ENCODE data around the gene RFX3. TPM values are rescaled to one million over a fixed set of nuclear protein-coding genes. Genes with fewer than 3 reads are reported as not detected.
"Not testable (repeated sequence)": the region's sequence is repeated elsewhere in the genome, so short reads cannot be mapped to it uniquely, and the experiment has no call there.

RFX3 gene
- total RNA-seq, 2 donors from 2014 or later: 7.6 to 8.5 TPM

DNA sequence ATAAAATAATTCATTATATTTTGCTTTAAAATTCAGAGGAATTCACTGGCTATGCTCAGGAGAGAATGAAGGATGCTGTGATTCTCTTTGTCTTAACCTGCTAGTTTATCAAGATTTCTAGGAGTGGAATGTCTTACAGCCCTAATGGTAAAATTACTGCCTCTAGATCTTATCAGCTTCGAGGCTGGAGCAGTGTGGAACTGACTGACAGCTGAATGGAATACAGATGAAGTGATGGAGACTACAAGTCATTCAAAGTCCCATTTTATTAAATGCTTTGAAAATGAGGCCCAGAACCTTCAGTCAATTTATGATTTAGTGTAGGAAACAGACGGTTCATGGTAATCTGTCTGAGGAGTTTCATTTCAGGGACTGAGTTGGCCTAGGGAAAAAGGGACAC lies 202.1 kb downstream of the RFX3 start:
- DNase-seq (ENCODE audit: low spot score): no peak
- intact Hi-C loops (cut with DNase I): no loop called here

DNA sequence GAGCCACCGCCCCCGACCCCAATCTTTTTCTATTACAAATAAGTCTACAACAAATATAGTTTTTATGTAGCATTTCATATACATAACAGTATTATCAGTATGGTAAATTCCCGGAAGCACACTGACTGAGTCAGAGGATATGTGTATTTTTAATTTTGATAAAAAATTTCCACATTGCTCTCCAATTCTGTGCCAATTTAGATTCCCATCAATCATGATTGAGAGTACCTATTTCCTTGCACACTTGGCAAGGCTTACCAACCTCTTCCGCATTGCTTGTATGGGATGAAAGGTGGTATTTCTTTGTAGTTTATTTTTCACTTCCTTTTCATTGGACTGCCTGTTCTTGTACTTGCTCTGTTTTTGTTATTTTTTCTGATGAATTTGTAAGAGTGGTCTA lies 204.6 kb downstream of the RFX3 start:
- no peak for DNase-seq (ENCODE audit: low spot score)
- intact Hi-C loops (cut with DNase I): no loop called here

- DNase-seq (ENCODE audit: low spot score): not testable (repeated sequence)
Observed at GRCh38 chr9:3312595-3312994, 213.2 kb downstream of the RFX3 start.

GRCh38 chr9:3308609-3309008 lies 217.2 kb downstream of the RFX3 start:
- intact Hi-C loops (cut with DNase I): no loop called here
- no peak for DNase-seq (ENCODE audit: low spot score)

More at GRCh38 chr9:3312595-3312994, 213.2 kb downstream of the RFX3 start:
- intact Hi-C loops (cut with DNase I): not testable (repeated sequence)

DNA sequence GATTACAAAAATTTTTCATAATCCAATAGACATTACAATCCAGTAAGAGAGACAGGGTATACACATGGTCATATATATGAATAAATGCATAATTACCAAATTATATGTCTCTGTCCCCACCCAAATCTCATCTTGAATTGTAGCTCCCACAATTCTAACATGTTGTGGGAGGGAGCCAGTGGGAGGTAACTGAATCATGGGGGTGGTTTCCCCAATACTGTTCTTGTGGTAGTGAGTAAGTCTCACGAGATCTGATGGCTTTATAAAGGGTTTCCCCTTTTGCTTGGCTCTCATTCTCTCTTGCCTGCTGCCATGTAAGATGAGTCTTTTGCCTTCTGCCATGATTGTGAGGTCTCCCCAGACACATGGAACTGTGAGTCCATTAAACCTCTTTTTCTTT lies 221.4 kb downstream of the RFX3 start:
- DNase-seq (ENCODE audit: low spot score); intact Hi-C loops (cut with DNase I): not testable (repeated sequence)

GRCh38 chr9:3299872-3300271 lies 225.9 kb downstream of the RFX3 start:
- DNase-seq (ENCODE audit: low spot score): no peak
- intact Hi-C loops (cut with DNase I): no loop called here

- no peak for DNase-seq (ENCODE audit: low spot score)
- intact Hi-C loops (cut with DNase I): no loop called here
Observed at GRCh38 chr9:3296536-3296935, 229.3 kb downstream of the RFX3 start.

- no peak for DNase-seq (ENCODE audit: low spot score)
- intact Hi-C loops (cut with DNase I): no loop called here
Observed at GRCh38 chr9:3292311-3292710, 233.5 kb downstream of the RFX3 start.

DNA sequence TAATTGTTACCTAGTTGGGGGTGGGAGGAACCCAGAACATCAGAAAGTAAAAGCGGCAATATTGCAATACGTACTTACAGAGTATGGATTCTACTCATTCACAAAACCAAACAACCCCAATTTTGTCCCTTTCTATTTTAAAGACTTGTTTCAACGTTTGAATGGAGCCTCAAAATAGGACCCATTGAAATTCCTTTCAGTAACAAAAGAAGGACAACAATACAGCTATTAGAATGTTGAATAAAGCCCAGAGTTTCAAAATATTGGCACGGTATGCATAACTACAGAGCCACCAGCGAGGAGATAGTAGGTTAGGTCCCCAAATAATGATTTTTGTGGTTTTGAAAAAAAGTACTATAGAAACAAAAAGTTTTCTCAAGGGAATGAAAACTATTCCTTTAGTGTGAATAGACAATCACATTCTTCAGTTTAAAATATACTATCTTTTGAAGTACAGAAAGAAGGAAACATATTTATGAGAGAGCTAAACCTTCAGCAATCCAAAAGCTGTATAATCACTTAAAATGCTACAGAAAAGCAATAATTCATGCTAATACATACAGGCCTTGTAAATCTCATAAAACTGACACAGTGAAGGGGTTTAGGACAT lies 235.5 kb downstream of the RFX3 start:
- intact Hi-C loops (cut with DNase I): no loop called here

DNA sequence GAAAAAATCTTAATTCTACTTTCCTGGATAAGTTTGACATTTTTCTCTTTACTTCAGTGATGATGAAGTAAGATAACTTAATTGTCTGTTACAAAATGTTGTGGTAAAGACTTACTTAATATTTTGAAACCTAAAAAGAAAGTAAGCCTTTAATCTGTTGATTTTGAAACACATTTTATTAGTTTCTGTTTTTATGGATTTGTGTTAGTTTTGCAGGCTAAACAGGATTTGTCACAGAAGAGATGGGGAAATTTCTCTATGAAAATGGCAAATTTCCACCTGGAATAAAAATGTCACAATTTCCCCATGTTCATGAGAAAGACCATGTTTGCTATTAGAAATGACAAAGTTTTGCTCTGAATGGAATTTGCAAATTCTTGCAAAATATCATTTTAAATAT lies 237.1 kb downstream of the RFX3 start:
- no peak for DNase-seq (ENCODE audit: low spot score)
- intact Hi-C loops (cut with DNase I): no loop called here

More for the DNA sequence above, 235.5 kb downstream of the RFX3 start:
- no peak for DNase-seq (ENCODE audit: low spot score)

DNA sequence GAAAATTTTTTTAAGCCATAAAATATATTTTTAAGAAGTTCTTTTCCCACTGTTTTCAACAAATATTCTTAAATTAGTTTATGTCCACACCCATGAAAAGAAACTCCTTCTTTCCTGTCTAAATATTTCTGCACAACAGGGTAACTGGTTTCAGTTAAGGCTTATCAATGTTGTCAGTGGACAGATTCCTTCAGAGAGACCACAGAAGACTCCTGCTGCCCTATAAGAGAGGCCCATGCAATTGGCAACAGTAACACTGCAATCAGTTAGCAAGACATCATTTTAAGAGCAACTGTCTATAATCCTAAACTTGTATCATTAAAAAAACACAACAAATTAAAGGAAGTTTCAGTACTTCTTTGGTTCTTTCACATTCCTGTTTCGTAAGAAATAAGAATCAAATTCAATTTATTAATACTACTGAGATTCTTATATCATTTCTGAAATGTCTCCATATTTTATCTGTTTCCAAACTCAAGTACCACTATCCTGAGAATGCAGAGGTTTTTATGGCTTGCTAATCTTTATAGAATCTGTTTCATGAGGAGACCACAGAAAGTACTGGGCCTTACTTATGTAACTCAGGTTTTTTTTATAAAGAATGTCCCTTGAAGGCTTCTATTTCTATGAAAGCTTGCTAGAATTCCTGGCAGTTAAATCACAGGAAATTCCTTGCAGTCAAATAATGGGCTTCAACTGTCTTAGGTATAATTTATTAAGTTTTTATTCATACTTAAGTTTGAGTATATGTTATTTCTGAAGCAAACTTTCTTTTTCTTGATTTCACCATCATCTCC lies 240.2 kb downstream of the RFX3 start:
- DNase-seq (ENCODE audit: low spot score): no peak
- intact Hi-C loops (cut with DNase I): no loop called here

- no peak for DNase-seq (ENCODE audit: low spot score)
- intact Hi-C loops (cut with DNase I): no loop called here
Observed at GRCh38 chr9:3282365-3282764, 243.4 kb downstream of the RFX3 start.

DNA sequence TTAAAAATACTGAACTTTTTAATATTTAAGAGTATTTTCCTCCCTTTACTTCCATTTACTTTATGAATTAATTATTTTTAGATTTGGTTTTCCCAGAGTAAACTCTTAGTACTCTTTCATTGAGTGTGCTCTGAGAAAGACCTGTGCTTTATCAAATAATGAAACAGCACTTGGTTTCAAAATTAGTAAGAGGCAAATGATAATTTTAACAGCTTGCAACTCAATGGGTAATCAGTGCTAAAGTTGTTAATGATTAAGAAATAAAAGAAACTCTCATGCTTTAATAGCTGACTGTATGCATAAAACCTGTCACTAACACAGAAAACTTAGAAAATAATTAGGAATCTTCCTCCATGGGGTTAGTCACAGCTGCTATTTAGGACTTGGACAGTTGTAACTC lies 244.4 kb downstream of the RFX3 start:
- intact Hi-C loops (cut with DNase I): no loop called here
- DNase-seq (ENCODE audit: low spot score): no peak

DNA sequence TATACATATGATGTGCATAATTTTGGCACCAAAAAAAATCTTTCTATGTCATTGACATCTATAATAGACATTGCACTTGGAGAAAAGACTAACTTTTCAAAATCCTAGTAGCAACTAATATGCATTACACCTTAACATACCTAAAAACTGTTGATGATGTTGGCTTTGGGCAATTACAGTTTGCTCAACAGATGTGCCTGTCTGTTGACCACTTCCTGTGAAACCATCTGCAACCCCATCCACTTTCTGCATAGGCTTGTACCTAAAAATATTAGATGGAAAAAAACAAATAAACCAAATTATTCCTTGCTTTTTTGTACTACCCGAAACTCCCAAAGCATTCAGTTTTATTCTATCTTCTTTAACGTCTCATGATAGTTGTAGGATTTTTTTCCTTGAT lies 248.6 kb downstream of the RFX3 start:
- DNase-seq (ENCODE audit: low spot score): no peak

GRCh38 chr9:3271581-3271980 lies 254.2 kb downstream of the RFX3 start:
- DNase-seq (ENCODE audit: low spot score): no peak
- intact Hi-C loops (cut with DNase I): no loop called here

More for the DNA sequence above, 248.6 kb downstream of the RFX3 start:
- intact Hi-C loops (cut with DNase I): no loop called here

GRCh38 chr9:3271157-3271556 lies 254.6 kb downstream of the RFX3 start:
- DNase-seq (ENCODE audit: low spot score): no peak
- intact Hi-C loops (cut with DNase I): no loop called here

DNA sequence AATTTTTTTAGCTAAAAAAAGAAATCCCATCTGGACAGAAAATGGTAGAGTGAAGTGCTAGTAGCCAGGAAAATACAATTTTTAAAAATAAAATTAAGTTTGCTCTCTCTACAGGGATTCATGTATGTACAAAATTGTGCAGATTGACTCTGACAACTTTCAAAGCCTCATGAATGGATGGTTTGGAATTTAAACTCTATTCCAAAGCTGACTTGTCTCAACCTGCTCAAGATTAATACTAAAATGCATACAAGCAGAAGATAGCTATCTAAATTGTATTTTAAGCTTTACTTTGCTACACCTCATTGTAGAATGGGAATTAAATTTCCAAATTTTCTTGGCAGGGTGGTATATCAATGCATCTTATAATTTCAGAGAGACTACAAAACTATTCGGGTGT lies 257.6 kb downstream of the RFX3 start:
- intact Hi-C loops (cut with DNase I): no loop called here
- DNase-seq (ENCODE audit: low spot score): no peak

- no peak for DNase-seq (ENCODE audit: low spot score)
- intact Hi-C loops (cut with DNase I): no loop called here
Observed at GRCh38 chr9:3263698-3264097, 262.1 kb downstream of the RFX3 start.

GRCh38 chr9:3262826-3263529 lies 262.8 kb downstream of the RFX3 start:
- no peak for DNase-seq (ENCODE audit: low spot score)
- intact Hi-C loops (cut with DNase I): no loop called here

GRCh38 chr9:3261484-3261883 lies 264.3 kb downstream of the RFX3 start:
- intact Hi-C loops (cut with DNase I): no loop called here
- no peak for DNase-seq (ENCODE audit: low spot score)
